Measurements from ENCODE around the gene CCSER1.

The CCSER1 gene

GRCh38 chr4:90597927-90598326, 470.7 kb downstream of the CCSER1 start:
- Histone ChIP-seq H3K9ac (ENCODE audit: low read length) (no peak overlapping the region), H3K18ac (ENCODE audit: low read length) (no peak overlapping the region), H3K14ac (ENCODE audit: low read length) (no peak overlapping the region), H3K27me3 (ENCODE audit: insufficient read depth, low read length) (no peaks in the 10 kb centered on the region), H3K79me2 (ENCODE audit: control insufficient read depth, insufficient read depth, low read length, poor library complexity) (no peaks in the 10 kb centered on the region), H2AK5ac (ENCODE audit: low read length) (no peak overlapping the region), H3K4me3 (ENCODE audit: low read depth, low read length) (no peak overlapping the region), H4K91ac (ENCODE audit: low read depth, low read length) (no peak overlapping the region), H3K4me2 (ENCODE audit: low read length) (no peak overlapping the region), H2BK12ac (ENCODE audit: low read length) (no peak overlapping the region), H3K23ac (ENCODE audit: low read length) (no peak overlapping the region), H3K9me3 (ENCODE audit: insufficient read depth, low read depth, low read length) (no peaks in the 10 kb centered on the region), H2BK120ac (ENCODE audit: insufficient read depth, low read length, poor library complexity) (no peak overlapping the region), H3K4ac (ENCODE audit: low read depth, low read length) (no peak overlapping the region), H2AFZ (ENCODE audit: insufficient read depth, low read length, poor library complexity) (no peak overlapping the region), H2BK5ac (ENCODE audit: low read depth, low read length, poor library complexity) (no peak overlapping the region), H3K27ac (ENCODE audit: low read depth, low read length) (no peak overlapping the region), H3K4me1 (ENCODE audit: control insufficient read depth in 1 of 2, insufficient read depth in 2 of 2, low read length in 2 of 2) (no peaks in the 10 kb centered on the region), H4K8ac (ENCODE audit: low read depth, low read length) (no peak overlapping the region), H3K79me1 (ENCODE audit: low read length) (no peaks in the 10 kb centered on the region), H4K12ac (ENCODE audit: low read depth, low read length) (no peak overlapping the region), H3K36me3 (ENCODE audit: control insufficient read depth in 1 of 2, insufficient read depth in 2 of 2, low read length in 2 of 2) (no peaks in the 10 kb centered on the region)
- WGBS (ENCODE audit: extremely low coverage, insufficient coverage, insufficient read length), result no CpG with 5 or more reads among the region's 4 CpGs
- DNase-seq, result no peak

GRCh38 chr4:90598741-90599140, 471.5 kb downstream of the CCSER1 start:
- Histone ChIP-seq H3K27ac (ENCODE audit: low read depth, low read length) (no peak overlapping the region), H3K9me3 (ENCODE audit: insufficient read depth, low read depth, low read length) (no peaks in the 10 kb centered on the region), H3K14ac (ENCODE audit: low read length) (no peak overlapping the region), H2BK5ac (ENCODE audit: low read depth, low read length, poor library complexity) (no peak overlapping the region), H4K12ac (ENCODE audit: low read depth, low read length) (no peak overlapping the region), H2BK12ac (ENCODE audit: low read length) (no peak overlapping the region), H4K91ac (ENCODE audit: low read depth, low read length) (no peak overlapping the region), H3K36me3 (ENCODE audit: control insufficient read depth in 1 of 2, insufficient read depth in 2 of 2, low read length in 2 of 2) (no peaks in the 10 kb centered on the region), H3K18ac (ENCODE audit: low read length) (no peak overlapping the region), H3K79me2 (ENCODE audit: control insufficient read depth, insufficient read depth, low read length, poor library complexity) (no peaks in the 10 kb centered on the region), H3K4me1 (ENCODE audit: control insufficient read depth in 1 of 2, insufficient read depth in 2 of 2, low read length in 2 of 2) (no peaks in the 10 kb centered on the region), H3K23ac (ENCODE audit: low read length) (no peak overlapping the region), H3K4me2 (ENCODE audit: low read length) (no peak overlapping the region), H2AK5ac (ENCODE audit: low read length) (no peak overlapping the region), H4K8ac (ENCODE audit: low read depth, low read length) (no peak overlapping the region), H2AFZ (ENCODE audit: insufficient read depth, low read length, poor library complexity) (no peak overlapping the region), H3K4ac (ENCODE audit: low read depth, low read length) (no peak overlapping the region), H3K9ac (ENCODE audit: low read length) (no peak overlapping the region), H3K4me3 (ENCODE audit: low read depth, low read length) (no peak overlapping the region), H3K79me1 (ENCODE audit: low read length) (no peaks in the 10 kb centered on the region), H2BK120ac (ENCODE audit: insufficient read depth, low read length, poor library complexity) (no peak overlapping the region), H3K27me3 (ENCODE audit: insufficient read depth, low read length) (no peaks in the 10 kb centered on the region)
- no peak for DNase-seq
- no CpG with 5 or more reads among the region's 2 CpGs for WGBS (ENCODE audit: extremely low coverage, insufficient coverage, insufficient read length)

- no peaks in the 10 kb centered on the region for H3K79me2 ChIP-seq (ENCODE audit: control insufficient read depth, insufficient read depth, low read length, poor library complexity)
- H3K14ac ChIP-seq (ENCODE audit: low read length), result no peak overlapping the region
- no peak overlapping the region for H3K4ac ChIP-seq (ENCODE audit: low read depth, low read length)
These were observed 475.5 kb downstream of the CCSER1 start for GRCh38 chr4:90602726-90603125.

GRCh38 chr4:90603540-90603939, 476.3 kb downstream of the CCSER1 start:
- H4K12ac ChIP-seq (ENCODE audit: low read depth, low read length), result no peak overlapping the region
- H3K79me1 ChIP-seq (ENCODE audit: low read length), result no peaks in the 10 kb centered on the region
- no peak overlapping the region for H2AFZ ChIP-seq (ENCODE audit: insufficient read depth, low read length, poor library complexity)
- H4K91ac ChIP-seq (ENCODE audit: low read depth, low read length), result no peak overlapping the region
- no peak overlapping the region for H2BK12ac ChIP-seq (ENCODE audit: low read length)
- no CpG with 5 or more reads among the region's 2 CpGs for whole genome bisulfite sequencing (ENCODE audit: extremely low coverage, insufficient coverage, insufficient read length)
- H4K8ac ChIP-seq (ENCODE audit: low read depth, low read length), result no peak overlapping the region
- H3K4me1 ChIP-seq (ENCODE audit: control insufficient read depth in 1 of 2, insufficient read depth in 2 of 2, low read length in 2 of 2), result no peaks in the 10 kb centered on the region
- DNase-seq, result no peak
- H2BK120ac ChIP-seq (ENCODE audit: insufficient read depth, low read length, poor library complexity), result no peak overlapping the region
- no peak overlapping the region for H3K9ac ChIP-seq (ENCODE audit: low read length)
- no peak overlapping the region for H3K4ac ChIP-seq (ENCODE audit: low read depth, low read length)
- H3K18ac ChIP-seq (ENCODE audit: low read length), result no peak overlapping the region
- H2AK5ac ChIP-seq (ENCODE audit: low read length), result no peak overlapping the region
- H3K27ac ChIP-seq (ENCODE audit: low read depth, low read length), result no peak overlapping the region
- no peaks in the 10 kb centered on the region for H3K36me3 ChIP-seq (ENCODE audit: control insufficient read depth in 1 of 2, insufficient read depth in 2 of 2, low read length in 2 of 2)
- no peak overlapping the region for H3K14ac ChIP-seq (ENCODE audit: low read length)
- no peak overlapping the region for H3K4me3 ChIP-seq (ENCODE audit: low read depth, low read length)
- H2BK5ac ChIP-seq (ENCODE audit: low read depth, low read length, poor library complexity), result no peak overlapping the region
- H3K27me3 ChIP-seq (ENCODE audit: insufficient read depth, low read length), result no peaks in the 10 kb centered on the region
- no peak overlapping the region for H3K4me2 ChIP-seq (ENCODE audit: low read length)
- H3K79me2 ChIP-seq (ENCODE audit: control insufficient read depth, insufficient read depth, low read length, poor library complexity), result no peaks in the 10 kb centered on the region
- H3K9me3 ChIP-seq (ENCODE audit: insufficient read depth, low read depth, low read length), result peaks cover 3% of the 10 kb centered on the region
- H3K23ac ChIP-seq (ENCODE audit: low read length), result no peak overlapping the region

More at GRCh38 chr4:90602726-90603125, 475.5 kb downstream of the CCSER1 start:
- Histone ChIP-seq H3K9ac (ENCODE audit: low read length) (no peak overlapping the region), H3K23ac (ENCODE audit: low read length) (no peak overlapping the region), H3K79me1 (ENCODE audit: low read length) (no peaks in the 10 kb centered on the region), H2AK5ac (ENCODE audit: low read length) (no peak overlapping the region), H3K36me3 (ENCODE audit: control insufficient read depth in 1 of 2, insufficient read depth in 2 of 2, low read length in 2 of 2) (no peaks in the 10 kb centered on the region), H2BK12ac (ENCODE audit: low read length) (no peak overlapping the region), H3K27ac (ENCODE audit: low read depth, low read length) (no peak overlapping the region), H3K18ac (ENCODE audit: low read length) (no peak overlapping the region), H4K91ac (ENCODE audit: low read depth, low read length) (no peak overlapping the region), H2BK5ac (ENCODE audit: low read depth, low read length, poor library complexity) (no peak overlapping the region), H2AFZ (ENCODE audit: insufficient read depth, low read length, poor library complexity) (no peak overlapping the region), H3K9me3 (ENCODE audit: insufficient read depth, low read depth, low read length) (peaks cover 3% of the 10 kb centered on the region), H3K27me3 (ENCODE audit: insufficient read depth, low read length) (no peaks in the 10 kb centered on the region), H3K4me2 (ENCODE audit: low read length) (no peak overlapping the region), H3K4me1 (ENCODE audit: control insufficient read depth in 1 of 2, insufficient read depth in 2 of 2, low read length in 2 of 2) (no peaks in the 10 kb centered on the region), H2BK120ac (ENCODE audit: insufficient read depth, low read length, poor library complexity) (no peak overlapping the region), H3K4me3 (ENCODE audit: low read depth, low read length) (no peak overlapping the region), H4K12ac (ENCODE audit: low read depth, low read length) (no peak overlapping the region), H4K8ac (ENCODE audit: low read depth, low read length) (no peak overlapping the region)
- DNase-seq, result no peak
- no CpG with 5 or more reads among the region's 4 CpGs for WGBS (ENCODE audit: extremely low coverage, insufficient coverage, insufficient read length)

Measured in trophoblast cell (in vitro differentiated cells and primary cell).